ENCODE data around the gene KRTAP13-3. TPM values are rescaled to one million over a fixed set of nuclear protein-coding genes. Genes with fewer than 3 reads are reported as not detected.

KRTAP13-3 gene
- total RNA-seq, 1 experiment from 2014 or later, result not detected

GRCh38 chr21:30395731-30396130 lies 30.0 kb downstream of the KRTAP13-3 start, which contains the start of gene KRTAP13-1:
Gene KRTAP13-1, plus strand, starts transcription at chr21:30396031. Its CDS starts 56 bp downstream, at chr21:30396087.
- H3K36me3 ChIP-seq, result no peaks in the 10 kb centered on the region
- H3K27me3 ChIP-seq, result no peaks in the 10 kb centered on the region
- H3K4me3 ChIP-seq, result no peak within 1 kb of the TSS
- no peaks in the 10 kb centered on the region for H3K4me1 ChIP-seq
- H3K9me3 ChIP-seq (replicated peaks), result no peaks in the 10 kb centered on the region
- DNase-seq, result no peak
- H3K27ac ChIP-seq, result no peak within 1 kb of the TSS

GRCh38 chr21:30391492-30392025 lies 34.2 kb downstream of the KRTAP13-3 start:
- H3K27me3 ChIP-seq, result no peaks in the 10 kb centered on the region
- no peak for DNase-seq

GRCh38 chr21:30382201-30382600 lies 43.5 kb downstream of the KRTAP13-3 start:
- Histone ChIP-seq H3K4me1 (no peaks in the 10 kb centered on the region), H3K9me3 (replicated peaks) (no peaks in the 10 kb centered on the region), H3K36me3 (no peaks in the 10 kb centered on the region), H3K4me3 (no peak overlapping the region), H3K27ac (no peak overlapping the region), H3K27me3 (no peaks in the 10 kb centered on the region)
- no peak for DNase-seq

More at GRCh38 chr21:30391492-30392025, 34.2 kb downstream of the KRTAP13-3 start:
- Histone ChIP-seq H3K4me3 (no peak overlapping the region), H3K36me3 (no peaks in the 10 kb centered on the region), H3K9me3 (replicated peaks) (no peaks in the 10 kb centered on the region), H3K27ac (no peak overlapping the region), H3K4me1 (no peaks in the 10 kb centered on the region)

Other genes with a start within 250 kb of the KRTAP13-3 start
- gene CLDN8, start 209.8 kb downstream of the KRTAP13-3 start, total RNA-seq (2014; rRNA removed; shearing (Covaris generic)), result not detected in 2 replicates
- gene KRTAP24-1, start 143.0 kb downstream of the KRTAP13-3 start, total RNA-seq (2014; rRNA removed; shearing (Covaris generic)), result not detected in 2 replicates
- gene KRTAP25-1, start 136.4 kb downstream of the KRTAP13-3 start, total RNA-seq (2014; rRNA removed; shearing (Covaris generic)), result not detected in 2 replicates
- not detected in 2 replicates for gene KRTAP26-1, start 105.6 kb downstream of the KRTAP13-3 start, total RNA-seq (2014; rRNA removed; shearing (Covaris generic))
- not detected in 2 replicates for gene KRTAP27-1, start 88.2 kb downstream of the KRTAP13-3 start, total RNA-seq (2014; rRNA removed; shearing (Covaris generic))
- not detected in 2 replicates for gene KRTAP23-1, start 77.3 kb downstream of the KRTAP13-3 start, total RNA-seq (2014; rRNA removed; shearing (Covaris generic))
- gene KRTAP13-2, start 53.7 kb downstream of the KRTAP13-3 start, total RNA-seq (2014; rRNA removed; shearing (Covaris generic)), result not detected in 2 replicates
- not detected in 2 replicates for gene KRTAP13-1, start 29.9 kb downstream of the KRTAP13-3 start, total RNA-seq (2014; rRNA removed; shearing (Covaris generic))
- not detected in 2 replicates for gene KRTAP13-4, start 4.3 kb upstream of the KRTAP13-3 start, total RNA-seq (2014; rRNA removed; shearing (Covaris generic))
- gene KRTAP15-1, start 14.3 kb upstream of the KRTAP13-3 start, total RNA-seq (2014; rRNA removed; shearing (Covaris generic)), result not detected in 2 replicates
- not detected in 2 replicates for gene KRTAP19-1, start 54.4 kb upstream of the KRTAP13-3 start, total RNA-seq (2014; rRNA removed; shearing (Covaris generic))
- not detected in 2 replicates for gene KRTAP19-2, start 61.5 kb upstream of the KRTAP13-3 start, total RNA-seq (2014; rRNA removed; shearing (Covaris generic))
- not detected in 2 replicates for gene KRTAP19-3, start 66.1 kb upstream of the KRTAP13-3 start, total RNA-seq (2014; rRNA removed; shearing (Covaris generic))
- gene KRTAP19-4, start 71.2 kb upstream of the KRTAP13-3 start, total RNA-seq (2014; rRNA removed; shearing (Covaris generic)), result not detected in 2 replicates
- gene KRTAP19-5, start 76.2 kb upstream of the KRTAP13-3 start, total RNA-seq (2014; rRNA removed; shearing (Covaris generic)), result not detected in 2 replicates
- not detected in 2 replicates for gene KRTAP19-6, start 115.9 kb upstream of the KRTAP13-3 start, total RNA-seq (2014; rRNA removed; shearing (Covaris generic))
- not detected in 2 replicates for gene KRTAP19-7, start 135.4 kb upstream of the KRTAP13-3 start, total RNA-seq (2014; rRNA removed; shearing (Covaris generic))
- not detected in 2 replicates for gene KRTAP22-2, start 164.5 kb upstream of the KRTAP13-3 start, total RNA-seq (2014; rRNA removed; shearing (Covaris generic))
- gene KRTAP6-3, start 166.5 kb upstream of the KRTAP13-3 start, total RNA-seq (2014; rRNA removed; shearing (Covaris generic)), result not detected in 2 replicates
- not detected in 2 replicates for gene KRTAP6-2, start 173.0 kb upstream of the KRTAP13-3 start, total RNA-seq (2014; rRNA removed; shearing (Covaris generic))
- gene KRTAP22-1, start 175.2 kb upstream of the KRTAP13-3 start, total RNA-seq (2014; rRNA removed; shearing (Covaris generic)), result not detected in 2 replicates
- gene KRTAP6-1, start 188.0 kb upstream of the KRTAP13-3 start, total RNA-seq (2014; rRNA removed; shearing (Covaris generic)), result not detected in 2 replicates
- gene KRTAP20-1, start 190.5 kb upstream of the KRTAP13-3 start, total RNA-seq (2014; rRNA removed; shearing (Covaris generic)), result not detected in 2 replicates
- gene KRTAP20-4, start 194.7 kb upstream of the KRTAP13-3 start, total RNA-seq (2014; rRNA removed; shearing (Covaris generic)), result not detected in 2 replicates
- not detected in 2 replicates for gene KRTAP20-2, start 209.3 kb upstream of the KRTAP13-3 start, total RNA-seq (2014; rRNA removed; shearing (Covaris generic))
- gene KRTAP20-3, start 216.9 kb upstream of the KRTAP13-3 start, total RNA-seq (2014; rRNA removed; shearing (Covaris generic)), result not detected in 2 replicates

Data from SJCRH30 (cell line).